ENCODE results near the gene CDX2. TPM values are rescaled to one million over a fixed set of nuclear protein-coding genes. Genes with fewer than 3 reads are reported as not detected.

Gene CDX2
- total and polyA plus RNA-seq, 2 experiments from 2014 or later: 34.6 to 60.6 TPM

DNA sequence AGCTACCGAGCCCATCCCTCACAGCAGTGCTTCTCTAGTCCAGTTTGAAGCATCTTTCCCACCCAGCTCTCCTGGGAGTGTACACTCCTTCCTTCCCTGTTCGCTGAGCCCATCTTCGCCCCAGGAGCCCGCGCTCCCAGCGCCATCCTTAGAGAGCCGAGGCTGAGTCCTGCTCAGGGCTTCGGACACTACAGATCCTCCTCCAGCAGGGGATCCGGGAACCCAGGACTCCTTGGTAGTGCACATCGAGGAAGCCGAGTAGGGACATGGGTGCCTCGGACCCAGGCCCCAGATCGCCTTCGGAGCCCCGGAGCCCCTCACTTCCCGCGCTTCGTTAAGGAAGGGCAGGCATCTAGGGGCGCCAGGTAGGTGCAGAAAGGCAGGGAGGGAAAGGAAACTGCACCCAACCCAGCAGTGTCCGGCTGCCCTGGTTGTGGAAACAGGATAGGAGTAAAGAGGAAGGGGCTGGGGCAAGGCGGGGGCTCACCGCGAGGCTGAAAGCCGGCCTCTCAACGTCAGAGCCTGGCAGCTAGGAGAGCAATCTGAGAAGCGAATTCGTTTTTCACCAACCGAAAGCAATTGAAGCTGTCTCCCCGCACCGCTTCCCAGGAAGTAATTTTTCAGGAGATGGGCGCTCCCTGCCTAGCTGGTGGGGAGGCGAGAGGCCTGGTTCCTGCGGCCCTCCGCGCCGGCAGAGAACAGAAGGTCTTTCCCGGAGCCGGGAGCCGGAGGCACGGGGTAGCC is 48.3 kb downstream of the CDX2 start:
- Histone ChIP-seq H4K20me1 (ENCODE audit: insufficient read depth, poor library complexity, severe bottlenecking) (no peaks in the 10 kb centered on the region), H3K4me3 (peak overlapping the region; percentile 62), H3K9me2 (replicated peaks; ENCODE audit: insufficient read depth) (no peaks in the 10 kb centered on the region), H3K4me2 (peak overlapping the region; percentile 93), H3K9me3 (ENCODE audit: low read depth) (no peaks in the 10 kb centered on the region), H3K4me1 (ENCODE audit: insufficient read depth) (peaks cover 19% of the 10 kb centered on the region), H3K27me3 (peaks cover 100% of the 10 kb centered on the region), H2AFZ (peak overlapping the region; percentile 69), H3K79me2 (no peaks in the 10 kb centered on the region), H3K27ac (no peak overlapping the region), H3K36me3 (replicated peaks; ENCODE audit: insufficient read depth, low read depth) (no peaks in the 10 kb centered on the region)
- no peak for DNase-seq (ENCODE audit: low spot score)
- WGBS (ENCODE audit: low lambda C conversion rate, missing lambda C conversion rate): 3% methylated on average over 40 of the region's 40 CpGs
- peak; percentile 36 for TF ChIP-seq EZH2phosphoT487 (IDR thresholded peaks at IDR 0.05; ENCODE audit: low read depth, severe bottlenecking, unreplicated experiment)
- TF ChIP-seq, protein P1, sequence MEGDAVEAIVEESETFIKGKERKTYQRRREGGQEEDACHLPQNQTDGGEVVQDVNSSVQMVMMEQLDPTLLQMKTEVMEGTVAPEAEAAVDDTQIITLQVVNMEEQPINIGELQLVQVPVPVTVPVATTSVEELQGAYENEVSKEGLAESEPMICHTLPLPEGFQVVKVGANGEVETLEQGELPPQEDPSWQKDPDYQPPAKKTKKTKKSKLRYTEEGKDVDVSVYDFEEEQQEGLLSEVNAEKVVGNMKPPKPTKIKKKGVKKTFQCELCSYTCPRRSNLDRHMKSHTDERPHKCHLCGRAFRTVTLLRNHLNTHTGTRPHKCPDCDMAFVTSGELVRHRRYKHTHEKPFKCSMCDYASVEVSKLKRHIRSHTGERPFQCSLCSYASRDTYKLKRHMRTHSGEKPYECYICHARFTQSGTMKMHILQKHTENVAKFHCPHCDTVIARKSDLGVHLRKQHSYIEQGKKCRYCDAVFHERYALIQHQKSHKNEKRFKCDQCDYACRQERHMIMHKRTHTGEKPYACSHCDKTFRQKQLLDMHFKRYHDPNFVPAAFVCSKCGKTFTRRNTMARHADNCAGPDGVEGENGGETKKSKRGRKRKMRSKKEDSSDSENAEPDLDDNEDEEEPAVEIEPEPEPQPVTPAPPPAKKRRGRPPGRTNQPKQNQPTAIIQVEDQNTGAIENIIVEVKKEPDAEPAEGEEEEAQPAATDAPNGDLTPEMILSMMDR (IDR thresholded peaks at IDR 0.05; ENCODE audit: poor library complexity): no peak
- peak; percentile 6 for TF ChIP-seq EZH2 (IDR thresholded peaks at IDR 0.05; ENCODE audit: borderline replicate concordance)

DNA sequence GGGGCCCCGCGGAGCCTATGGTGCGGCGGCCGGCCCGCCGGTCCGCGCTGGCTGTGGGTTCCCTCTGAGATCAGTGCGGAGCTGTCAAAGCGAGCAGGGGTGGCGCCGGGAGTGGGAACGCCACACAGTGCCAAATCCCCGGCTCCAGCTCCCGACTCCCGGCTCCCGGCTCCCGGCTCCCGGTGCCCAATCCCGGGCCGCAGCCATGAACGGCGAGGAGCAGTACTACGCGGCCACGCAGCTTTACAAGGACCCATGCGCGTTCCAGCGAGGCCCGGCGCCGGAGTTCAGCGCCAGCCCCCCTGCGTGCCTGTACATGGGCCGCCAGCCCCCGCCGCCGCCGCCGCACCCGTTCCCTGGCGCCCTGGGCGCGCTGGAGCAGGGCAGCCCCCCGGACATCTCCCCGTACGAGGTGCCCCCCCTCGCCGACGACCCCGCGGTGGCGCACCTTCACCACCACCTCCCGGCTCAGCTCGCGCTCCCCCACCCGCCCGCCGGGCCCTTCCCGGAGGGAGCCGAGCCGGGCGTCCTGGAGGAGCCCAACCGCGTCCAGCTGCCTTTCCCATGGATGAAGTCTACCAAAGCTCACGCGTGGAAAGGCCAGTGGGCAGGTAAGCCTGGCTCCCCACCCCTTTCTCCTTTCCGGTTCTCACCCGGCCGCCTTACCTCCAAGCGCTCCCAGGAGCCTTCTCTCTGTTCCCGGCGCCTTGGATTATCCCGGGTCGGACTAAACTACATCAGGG is 49.0 kb downstream of the CDX2 start, which contains the start of gene PDX1:
Gene PDX1, plus strand, starts transcription at position 67 of the 743 bp plus-strand sequence. Its CDS starts 139 bp downstream, at position 206.
- no peaks in the 10 kb centered on the region for H3K79me2 ChIP-seq
- H2AFZ ChIP-seq: peak within 1 kb of the TSS; percentile 69
- H3K4me2 ChIP-seq: peak within 1 kb of the TSS; percentile 93
- TF ChIP-seq EZH2 (IDR thresholded peaks at IDR 0.05; ENCODE audit: borderline replicate concordance) (peak; percentile 43), EZH2phosphoT487 (IDR thresholded peaks at IDR 0.05; ENCODE audit: low read depth, severe bottlenecking, unreplicated experiment) (peak; percentile 17)
- TF ChIP-seq, protein P1 (IDR thresholded peaks at IDR 0.05; ENCODE audit: poor library complexity): no peak
- H3K36me3 ChIP-seq (replicated peaks; ENCODE audit: insufficient read depth, low read depth): no peaks in the 10 kb centered on the region
- no peaks in the 10 kb centered on the region for H3K9me2 ChIP-seq (replicated peaks; ENCODE audit: insufficient read depth)
- H3K4me3 ChIP-seq: peak within 1 kb of the TSS; percentile 62
- no peak within 1 kb of the TSS for H3K27ac ChIP-seq
- 3% methylated on average over 43 of the region's 76 CpGs for WGBS (ENCODE audit: low lambda C conversion rate, missing lambda C conversion rate)
- peak; percentile 77 for DNase-seq (ENCODE audit: low spot score)
- H3K4me1 ChIP-seq (ENCODE audit: insufficient read depth): peaks cover 19% of the 10 kb centered on the region
- peaks cover 100% of the 10 kb centered on the region for H3K27me3 ChIP-seq
- H4K20me1 ChIP-seq (ENCODE audit: insufficient read depth, poor library complexity, severe bottlenecking): no peaks in the 10 kb centered on the region
- no peaks in the 10 kb centered on the region for H3K9me3 ChIP-seq (ENCODE audit: low read depth)

DNA sequence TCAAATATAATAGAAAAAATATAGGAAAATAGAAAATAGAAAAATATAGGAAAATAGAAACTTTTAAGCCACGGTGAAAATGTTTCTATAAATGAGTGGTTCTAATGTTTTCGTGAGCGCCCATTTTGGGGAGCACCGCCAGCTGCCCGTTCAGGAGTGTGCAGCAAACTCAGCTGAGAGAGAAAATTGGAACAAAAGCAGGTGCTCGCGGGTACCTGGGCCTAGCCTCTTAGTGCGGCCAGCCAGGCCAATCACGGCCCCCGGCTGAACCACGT is 49.5 kb downstream of the CDX2 start:
- no peaks in the 10 kb centered on the region for H3K79me2 ChIP-seq
- TF ChIP-seq EZH2 (IDR thresholded peaks at IDR 0.05; ENCODE audit: borderline replicate concordance): no peak
- TF ChIP-seq EZH2phosphoT487 (IDR thresholded peaks at IDR 0.05; ENCODE audit: low read depth, severe bottlenecking, unreplicated experiment): no peak
- TF ChIP-seq, protein P1 (IDR thresholded peaks at IDR 0.05; ENCODE audit: poor library complexity): no peak
- H3K27me3 ChIP-seq: peaks cover 98% of the 10 kb centered on the region
- peaks cover 19% of the 10 kb centered on the region for H3K4me1 ChIP-seq (ENCODE audit: insufficient read depth)
- peak overlapping the region; percentile 6 for H3K4me3 ChIP-seq
- H2AFZ ChIP-seq: peak overlapping the region; percentile 69
- 1% methylated on average over 11 of the region's 11 CpGs for WGBS (ENCODE audit: low lambda C conversion rate, missing lambda C conversion rate)
- H3K27ac ChIP-seq: no peak overlapping the region
- H3K9me2 ChIP-seq (replicated peaks; ENCODE audit: insufficient read depth): no peaks in the 10 kb centered on the region
- DNase-seq (ENCODE audit: low spot score): no peak
- no peaks in the 10 kb centered on the region for H3K36me3 ChIP-seq (replicated peaks; ENCODE audit: insufficient read depth, low read depth)
- H3K9me3 ChIP-seq (ENCODE audit: low read depth): no peaks in the 10 kb centered on the region
- no peaks in the 10 kb centered on the region for H4K20me1 ChIP-seq (ENCODE audit: insufficient read depth, poor library complexity, severe bottlenecking)
- H3K4me2 ChIP-seq: peak overlapping the region; percentile 93
